BJ (cell line): ENCODE measurements around the gene PCDHAC2. TPM values are rescaled to one million over a fixed set of nuclear protein-coding genes. Genes with fewer than 3 reads are reported as not detected.

Experiments
- CTCF ChIA-PET: fragments of 350-600 bp; formaldehyde crosslinking; extraction: SDS; loops from one replicate; lab custom pipeline; 2021; ENCODE audit warnings: antibody characterized with exemption, inconsistent platforms; lab: Yijun Ruan, JAX
- POLR2A ChIA-PET: fragments of 300-600 bp; sonication (Branson Sonifier 250); formaldehyde crosslinking; extraction: SDS; loops from one replicate; lab custom pipeline; 2021; ENCODE audit warnings: antibody characterized with exemption; lab: Charles Lee
- DNase-seq: peaks from one replicate; pipeline ENCODE4 v3.0.0-alpha.2; 2011; ENCODE audit warnings: low read depth
- H3K27me3 ChIP-seq: 2 replicates; pipeline ENCODE4 v1.6.0; 2011; ENCODE audit warnings: low read length; ENCODE audit not compliant: control insufficient read depth, insufficient read depth
- H3K36me3 ChIP-seq: 2 replicates; pipeline ENCODE4 v1.5.1; 2011; ENCODE audit warnings: low read length; ENCODE audit not compliant: control insufficient read depth, insufficient read depth
- H3K4me3 ChIP-seq: 2 replicates; pipeline ENCODE4 v1.5.1; 2011; ENCODE audit warnings: low read depth, mild to moderate bottlenecking, control low read depth, low read length
- polyA plus RNA-seq: library from polyadenylated mRNA; depleted of rRNA; stranded (reverse); fragments of >200 nt; gene quantifications from 2 replicates; pipeline ENCODE4 v1.2.3, GENCODE V29; 2011
- TF ChIP-seq, protein P1 (sequence below): IDR thresholded peaks from 2 replicates; pipeline ENCODE4 v1.5.1; 2011; ENCODE audit warnings: low read depth, mild to moderate bottlenecking, control low read depth, inconsistent platforms, low read length, moderate library complexity; ENCODE audit not compliant: insufficient read depth

Gene PCDHAC2
- polyA plus RNA-seq, 1 experiment: 0.06 TPM

DNA sequence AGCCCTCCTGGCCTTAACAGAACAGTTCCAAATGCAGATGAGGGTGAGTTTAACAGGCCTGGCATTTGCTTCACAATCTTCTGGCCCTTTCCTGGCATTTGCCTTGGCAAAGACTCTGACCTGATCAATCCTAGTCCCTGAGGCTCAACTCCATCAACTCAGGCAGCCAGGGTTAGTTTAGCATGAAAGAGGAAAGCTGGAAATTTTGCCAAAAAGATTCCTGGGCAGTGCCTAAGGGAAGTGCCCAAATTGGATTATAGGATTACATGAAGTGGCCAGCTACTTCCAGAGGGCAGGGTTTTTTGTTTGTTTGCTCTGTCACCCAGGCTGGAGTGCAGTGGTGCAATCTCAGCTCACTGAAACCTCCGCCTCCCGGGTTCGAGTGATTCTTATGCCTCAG, 36.8 kb downstream of the PCDHAC2 start:
- CTCF ChIA-PET: no interaction called here
- TF ChIP-seq, protein P1, sequence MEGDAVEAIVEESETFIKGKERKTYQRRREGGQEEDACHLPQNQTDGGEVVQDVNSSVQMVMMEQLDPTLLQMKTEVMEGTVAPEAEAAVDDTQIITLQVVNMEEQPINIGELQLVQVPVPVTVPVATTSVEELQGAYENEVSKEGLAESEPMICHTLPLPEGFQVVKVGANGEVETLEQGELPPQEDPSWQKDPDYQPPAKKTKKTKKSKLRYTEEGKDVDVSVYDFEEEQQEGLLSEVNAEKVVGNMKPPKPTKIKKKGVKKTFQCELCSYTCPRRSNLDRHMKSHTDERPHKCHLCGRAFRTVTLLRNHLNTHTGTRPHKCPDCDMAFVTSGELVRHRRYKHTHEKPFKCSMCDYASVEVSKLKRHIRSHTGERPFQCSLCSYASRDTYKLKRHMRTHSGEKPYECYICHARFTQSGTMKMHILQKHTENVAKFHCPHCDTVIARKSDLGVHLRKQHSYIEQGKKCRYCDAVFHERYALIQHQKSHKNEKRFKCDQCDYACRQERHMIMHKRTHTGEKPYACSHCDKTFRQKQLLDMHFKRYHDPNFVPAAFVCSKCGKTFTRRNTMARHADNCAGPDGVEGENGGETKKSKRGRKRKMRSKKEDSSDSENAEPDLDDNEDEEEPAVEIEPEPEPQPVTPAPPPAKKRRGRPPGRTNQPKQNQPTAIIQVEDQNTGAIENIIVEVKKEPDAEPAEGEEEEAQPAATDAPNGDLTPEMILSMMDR: no peak
- DNase-seq: no peak

GRCh38 chr5:141003791-141004611, 37.7 kb downstream of the PCDHAC2 start:
- POLR2A ChIA-PET: no interaction called here

More for the DNA sequence above, 36.8 kb downstream of the PCDHAC2 start:
- POLR2A ChIA-PET: no interaction called here
- Histone ChIP-seq H3K36me3 (no peaks in the 10 kb centered on the region), H3K4me3 (no peak overlapping the region), H3K27me3 (no peaks in the 10 kb centered on the region)

GRCh38 chr5:141007791-141008190, 41.5 kb downstream of the PCDHAC2 start:
- TF ChIP-seq, protein P1: no peak
- ChIA-PET POLR2A (no interaction called here), CTCF (no interaction called here)
- Histone ChIP-seq H3K4me3 (no peak overlapping the region), H3K36me3 (no peaks in the 10 kb centered on the region), H3K27me3 (no peaks in the 10 kb centered on the region)
- no peak for DNase-seq

More at GRCh38 chr5:141003791-141004611, 37.7 kb downstream of the PCDHAC2 start:
- DNase-seq: no peak
- no peak overlapping the region for H3K4me3 ChIP-seq
- no peaks in the 10 kb centered on the region for H3K36me3 ChIP-seq
- H3K27me3 ChIP-seq: no peaks in the 10 kb centered on the region
- TF ChIP-seq, protein P1: no peak
- CTCF ChIA-PET: no interaction called here

GRCh38 chr5:141010047-141010793, 43.9 kb downstream of the PCDHAC2 start:
- Histone ChIP-seq H3K4me3 (no peak overlapping the region), H3K27me3 (no peaks in the 10 kb centered on the region), H3K36me3 (no peaks in the 10 kb centered on the region)
- TF ChIP-seq, protein P1: no peak
- POLR2A ChIA-PET: no interaction called here
- CTCF ChIA-PET: no interaction called here
- DNase-seq: no peak

- TF ChIP-seq, protein P1: no peak
- CTCF ChIA-PET: no interaction called here
- POLR2A ChIA-PET: no interaction called here
- Histone ChIP-seq H3K4me3 (no peak overlapping the region), H3K36me3 (no peaks in the 10 kb centered on the region), H3K27me3 (no peaks in the 10 kb centered on the region)
- no peak for DNase-seq
Measured at GRCh38 chr5:141017943-141018342, 51.7 kb downstream of the PCDHAC2 start.
